ENCODE data around the gene MTX3. TPM values are rescaled to one million over a fixed set of nuclear protein-coding genes. Genes with fewer than 3 reads are reported as not detected.
A peak's percentile ranks its signal among the peaks of the same experiment; 100 is the strongest.

The MTX3 gene
- total RNA-seq, 1 experiment from 2014 or later: 34.9 TPM

- Histone ChIP-seq H3K4me2 (ENCODE audit: low read length) (peak overlapping the region; percentile 55), H3K9me2 (ENCODE audit: insufficient read depth) (no peaks in the 10 kb centered on the region), H3K27me3 (ENCODE audit: insufficient read depth, low read length) (no peaks in the 10 kb centered on the region), H4K20me1 (ENCODE audit: insufficient read depth) (no peaks in the 10 kb centered on the region), H3K9ac (ENCODE audit: low read length) (no peak overlapping the region), H3K27ac (ENCODE audit: low read depth, low read length) (peak overlapping the region; percentile 33; the same call in 1 of the 2 replicates), H2AFZ (ENCODE audit: low read depth, low read length, poor library complexity, severe bottlenecking) (no peak overlapping the region), H3K4me3 (replicated peaks in 1 of 2; ENCODE audit: low read depth in 1 of 2, low read length in 2 of 2) (0 out of 4 replicates have a peak overlapping the region, but pooled peaks of 1 of the 2 experiments have one; percentile 6), H3K36me3 (ENCODE audit: control insufficient read depth in 1 of 2, insufficient read depth in 2 of 2, low read length in 2 of 2) (peaks cover 0 to 6% of the 10 kb centered on the region in 2 experiments; a peak in 1 of 4 replicates), H3K79me2 (ENCODE audit: insufficient read depth, low read length) (no peaks in the 10 kb centered on the region), H3K9me3 (ENCODE audit: control insufficient read depth in 1 of 2, insufficient read depth in 1 of 2, low read depth in 1 of 2, low read length in 2 of 2) (no peaks in the 10 kb centered on the region), H3K4me1 (ENCODE audit: control insufficient read depth in 1 of 2, insufficient read depth in 2 of 2, low read length in 2 of 2) (peaks cover 13 to 20% of the 10 kb centered on the region in 2 experiments)
- POLR2A ChIA-PET: no interaction called here
- DNase-seq (ENCODE audit: low read depth, low spot score) (peak; percentile 40), ATAC-seq (peak; percentile 94)
- intact Hi-C loops (cut with micrococcal nuclease): no loop called here
- CTCF ChIA-PET: no interaction called here
- TF ChIP-seq FOSL1 (IDR thresholded peaks at IDR 0.05; ENCODE audit: low read depth): peak; percentile 82
- TF ChIP-seq REST (IDR thresholded peaks at IDR 0.05; ENCODE audit: low read depth): no peak
- TF ChIP-seq EZH2 (IDR thresholded peaks at IDR 0.05): no peak
- peak; percentile 66 for TF ChIP-seq TCF7L2 (IDR thresholded peaks at IDR 0.05; ENCODE audit: borderline replicate concordance, extremely low read depth, insufficient read depth, insufficient read length)
- TF ChIP-seq ZFX (IDR thresholded peaks at IDR 0.05): no peak
- TF ChIP-seq CEBPB (IDR thresholded peaks at IDR 0.05; ENCODE audit: low read depth): no peak
- TF ChIP-seq CTCF (IDR thresholded peaks at IDR 0.05 in 2 of 3, conservative IDR thresholded peaks at IDR 0.05 in 1 of 3; ENCODE audit: borderline replicate concordance in 1 of 3, insufficient read depth in 1 of 3, low read depth in 2 of 3, low read length in 2 of 3): no peak
- TF ChIP-seq JUND (IDR thresholded peaks at IDR 0.05): peak; percentile 77
- no peak for TF ChIP-seq ATF3 (IDR thresholded peaks at IDR 0.05)
- no peak for TF ChIP-seq ZNF274 (IDR thresholded peaks at IDR 0.05; ENCODE audit: low read depth, low read length)
- peak; percentile 29; the same call in 1 of the 2 replicates for TF ChIP-seq SP1 (IDR thresholded peaks at IDR 0.05; ENCODE audit: low read depth)
- no peak for TF ChIP-seq YY1 (IDR thresholded peaks at IDR 0.05; ENCODE audit: extremely low read depth, insufficient replicate concordance, low read depth, low read length)
- TF ChIP-seq MAX (IDR thresholded peaks at IDR 0.05): no peak
- no peak for TF ChIP-seq RAD21 (IDR thresholded peaks at IDR 0.05; ENCODE audit: low read depth)
- TF ChIP-seq SIN3A (IDR thresholded peaks at IDR 0.05; ENCODE audit: low read depth): no peak
- TF ChIP-seq EGR1 (IDR thresholded peaks at IDR 0.05; ENCODE audit: low read depth): no peak
- TF ChIP-seq CBX3 (IDR thresholded peaks at IDR 0.05; ENCODE audit: low read depth): 0 out of 2 replicates have a peak, but pooled peaks have one; percentile 20
- TF ChIP-seq POLR2A (IDR thresholded peaks at IDR 0.05; ENCODE audit: borderline replicate concordance, extremely low read depth, insufficient read depth, insufficient read length): no peak
- TF ChIP-seq ELF1 (IDR thresholded peaks at IDR 0.05; ENCODE audit: borderline replicate concordance, low read depth): no peak
- no peak for TF ChIP-seq SRF (IDR thresholded peaks at IDR 0.05; ENCODE audit: low read depth)
- RAD21 ChIA-PET (ENCODE audit: low non-redundant PET in 1 of 2, low total read pairs in 2 of 2, uncharacterized antibody in 2 of 2, unreplicated experiment in 2 of 2): no interaction called here
- no TSS peak for BruUV-seq (replicated peaks)
Observed at GRCh38 chr5:79974886-79975285, 16.2 kb downstream of the MTX3 start.

Measured in HCT116 (cell line).